ENCODE measurements around the gene NR1D2. TPM values are rescaled to one million over a fixed set of nuclear protein-coding genes. Genes with fewer than 3 reads are reported as not detected.

The NR1D2 gene
- total and polyA plus RNA-seq, 8 donors: 4.9 to 26.2 (median 13.5) TPM

DNA sequence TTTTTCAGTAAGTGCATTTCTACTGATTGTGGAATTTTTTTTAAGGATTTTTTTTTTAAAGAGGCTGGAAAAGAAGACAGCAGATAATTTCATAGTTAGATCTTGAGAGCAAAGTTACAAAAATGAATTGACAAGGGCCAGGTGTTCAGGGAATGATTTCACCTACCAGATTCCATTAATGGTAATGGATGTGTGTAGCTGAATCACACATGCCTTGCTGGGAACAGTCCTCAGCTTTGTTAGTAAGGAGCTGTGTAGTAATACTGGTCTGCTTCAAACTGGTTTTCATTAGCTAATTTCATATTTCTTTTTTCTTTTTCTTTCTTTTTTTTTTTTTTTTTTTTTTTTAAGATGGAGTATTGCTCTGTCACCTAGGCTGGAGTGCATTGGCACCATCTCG is 16.0 kb downstream of the NR1D2 start:
- H3K36me3 ChIP-seq: peaks cover 0 to 48% (median 7%) of the 10 kb centered on the region in 3 donors
- no peak for TF ChIP-seq CTCF (IDR thresholded peaks at IDR 0.05)
- ATAC-seq (peak in 2 of 4 donors; percentile 37 to 47), DNase-seq (no peak), FAIRE-seq (no peak)
- no peak overlapping the region for H3K4me3 ChIP-seq
- intact Hi-C loops (cut with DNase I): no loop called here
- 100% methylated on average over 1 of the region's 1 CpG for WGBS, 2 donors
- no peak overlapping the region for H3K27ac ChIP-seq
- H3K9me3 ChIP-seq: no peaks in the 10 kb centered on the region
- H3K4me1 ChIP-seq: peaks cover 0 to 6% (median 0%) of the 10 kb centered on the region in 3 donors
- no peaks in the 10 kb centered on the region for H3K27me3 ChIP-seq

DNA sequence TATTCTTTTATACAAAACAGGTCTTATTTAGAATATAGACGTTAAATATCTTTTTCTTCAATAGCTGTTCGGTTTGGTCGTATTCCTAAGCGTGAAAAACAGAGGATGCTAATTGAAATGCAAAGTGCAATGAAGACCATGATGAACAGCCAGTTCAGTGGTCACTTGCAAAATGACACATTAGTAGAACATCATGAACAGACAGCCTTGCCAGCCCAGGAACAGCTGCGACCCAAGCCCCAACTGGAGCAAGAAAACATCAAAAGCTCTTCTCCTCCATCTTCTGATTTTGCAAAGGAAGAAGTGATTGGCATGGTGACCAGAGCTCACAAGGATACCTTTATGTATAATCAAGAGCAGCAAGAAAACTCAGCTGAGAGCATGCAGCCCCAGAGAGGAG is 16.8 kb downstream of the NR1D2 start:
- DNase-seq: no peak
- no peak overlapping the region for H3K4me3 ChIP-seq
- H3K9me3 ChIP-seq: no peaks in the 10 kb centered on the region
- FAIRE-seq: no peak
- H3K27me3 ChIP-seq: no peaks in the 10 kb centered on the region
- 95 to 97% methylated on average over 5 of the region's 5 CpGs for WGBS, 2 donors
- H3K4me1 ChIP-seq: peaks cover 0 to 3% (median 0%) of the 10 kb centered on the region in 3 donors
- intact Hi-C loops (cut with DNase I): no loop called here
- no peak for TF ChIP-seq CTCF (IDR thresholded peaks at IDR 0.05)
- no peak overlapping the region for H3K27ac ChIP-seq
- H3K36me3 ChIP-seq: peaks cover 0 to 48% (median 7%) of the 10 kb centered on the region in 3 donors
- ATAC-seq: no peak

DNA sequence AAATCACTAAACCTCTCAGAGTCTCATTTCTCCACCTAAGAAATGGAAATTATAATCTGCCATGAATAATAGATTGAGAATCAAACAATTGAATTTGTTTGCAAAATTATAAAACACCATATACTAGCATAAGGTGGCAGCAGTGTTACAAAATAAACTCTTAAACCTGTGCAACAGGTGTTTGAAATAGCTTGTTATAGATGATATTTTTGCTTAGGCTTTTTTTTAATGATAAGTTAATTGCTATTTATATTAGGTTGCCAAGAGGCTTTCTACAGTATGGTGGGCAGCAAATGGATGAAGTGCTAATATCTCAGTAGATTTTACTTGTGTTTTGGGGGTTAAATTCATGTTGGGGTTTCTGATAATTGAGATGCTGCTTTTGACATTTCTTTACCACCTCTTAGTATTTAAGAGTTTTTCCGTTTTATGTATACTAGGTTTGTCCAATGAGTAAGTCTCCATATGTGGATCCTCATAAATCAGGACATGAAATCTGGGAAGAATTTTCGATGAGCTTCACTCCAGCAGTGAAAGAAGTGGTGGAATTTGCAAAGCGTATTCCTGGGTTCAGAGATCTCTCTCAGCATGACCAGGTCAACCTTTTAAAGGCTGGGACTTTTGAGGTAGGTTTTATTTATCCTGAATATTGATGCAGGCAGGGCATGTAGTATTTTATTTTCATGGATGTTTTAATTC is 19.6 kb downstream of the NR1D2 start:
- DNase-seq (no peak), FAIRE-seq (no peak), ATAC-seq (no peak)
- intact Hi-C loops (cut with DNase I): no loop called here
- no peak overlapping the region for H3K4me3 ChIP-seq
- H3K9me3 ChIP-seq: no peaks in the 10 kb centered on the region
- H3K4me1 ChIP-seq: no peaks in the 10 kb centered on the region
- 87 to 95% methylated on average over 3 of the region's 3 CpGs for WGBS, 2 donors
- no peaks in the 10 kb centered on the region for H3K27me3 ChIP-seq
- peaks cover 0 to 65% (median 7%) of the 10 kb centered on the region in 3 donors for H3K36me3 ChIP-seq
- no peak for TF ChIP-seq CTCF (IDR thresholded peaks at IDR 0.05)
- H3K27ac ChIP-seq: no peak overlapping the region

GRCh38 chr3:23966328-23966727 is 21.2 kb downstream of the NR1D2 start:
- intact Hi-C loops (cut with DNase I): no loop called here
- DNase-seq: no peak
- FAIRE-seq: no peak
- Histone ChIP-seq H3K36me3 (peaks cover 0 to 62% (median 7%) of the 10 kb centered on the region in 3 donors), H3K4me1 (no peaks in the 10 kb centered on the region), H3K4me3 (no peak overlapping the region), H3K9me3 (no peaks in the 10 kb centered on the region), H3K27ac (no peak overlapping the region), H3K27me3 (no peaks in the 10 kb centered on the region)
- WGBS, 2 donors: 94 to 97% methylated on average over 1 of the region's 1 CpG
- no peak for TF ChIP-seq CTCF (IDR thresholded peaks at IDR 0.05)
- no peak for ATAC-seq

GRCh38 chr3:23968463-23969184 is 23.5 kb downstream of the NR1D2 start:
- ATAC-seq (no peak), FAIRE-seq (no peak), DNase-seq (no peak)
- no peak overlapping the region for H3K27ac ChIP-seq
- intact Hi-C loops (cut with DNase I): no loop called here
- H3K4me3 ChIP-seq: no peak overlapping the region
- 89 to 91% methylated on average over 5 of the region's 5 CpGs for WGBS, 2 donors
- H3K4me1 ChIP-seq: no peaks in the 10 kb centered on the region
- TF ChIP-seq CTCF (IDR thresholded peaks at IDR 0.05): no peak
- H3K36me3 ChIP-seq: peaks cover 0 to 56% (median 7%) of the 10 kb centered on the region in 3 donors
- no peaks in the 10 kb centered on the region for H3K9me3 ChIP-seq
- no peaks in the 10 kb centered on the region for H3K27me3 ChIP-seq
